Endometrial microvascular endothelial cells (primary cell): Measurements from ENCODE around the gene MIB1. TPM values are rescaled to one million over a fixed set of nuclear protein-coding genes. Genes with fewer than 3 reads are reported as not detected.
"Not testable (repeated sequence)": the region's sequence is repeated elsewhere in the genome, so short reads cannot be mapped to it uniquely, and the experiment has no call there.

ENCODE experiments used
- in situ Hi-C: cut with HindIII; loops from 2 replicates; pipeline ENCODE4 v1.10.0; 2017; ENCODE audit warnings: low sequenced_read_pairs, low pct_unique_long_range_greater_than_20kb; ENCODE audit errors: inconsistent ontology term
- total RNA-seq: library from RNA; depleted of rRNA; stranded (reverse); fragments of >200 nt; gene quantifications from one replicate; pipeline ENCODE4 v1.2.3, GENCODE V29; 2015; ENCODE audit errors: inconsistent ontology term

The MIB1 gene
- total RNA-seq, 1 donor from 2014 or later, result 25.6 TPM

- in situ Hi-C loops, result no loop called here
Measured at GRCh38 chr18:21741562-21742314, 1.1 kb downstream of the MIB1 start.

DNA sequence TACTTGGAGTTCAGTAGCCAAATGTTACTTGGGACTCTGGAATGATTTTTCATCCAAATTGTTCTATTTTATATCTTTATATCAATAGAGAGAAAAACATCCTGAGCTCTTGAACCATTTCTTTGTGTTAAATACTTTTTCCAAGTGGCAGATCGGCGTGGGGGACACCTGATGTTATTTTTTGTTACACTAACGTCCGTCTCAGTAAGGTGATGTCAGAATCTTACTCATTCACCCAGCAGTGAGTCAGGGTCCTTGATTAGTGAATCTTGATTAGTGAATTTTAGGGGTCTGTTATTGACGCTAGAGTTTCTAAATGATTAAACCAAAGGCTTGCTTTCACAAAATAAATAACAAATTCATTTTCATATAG lies 1.7 kb downstream of the MIB1 start:
- in situ Hi-C loops, result no loop called here

GRCh38 chr18:21743166-21743832 lies 2.7 kb downstream of the MIB1 start:
- in situ Hi-C loops, result no loop called here

DNA sequence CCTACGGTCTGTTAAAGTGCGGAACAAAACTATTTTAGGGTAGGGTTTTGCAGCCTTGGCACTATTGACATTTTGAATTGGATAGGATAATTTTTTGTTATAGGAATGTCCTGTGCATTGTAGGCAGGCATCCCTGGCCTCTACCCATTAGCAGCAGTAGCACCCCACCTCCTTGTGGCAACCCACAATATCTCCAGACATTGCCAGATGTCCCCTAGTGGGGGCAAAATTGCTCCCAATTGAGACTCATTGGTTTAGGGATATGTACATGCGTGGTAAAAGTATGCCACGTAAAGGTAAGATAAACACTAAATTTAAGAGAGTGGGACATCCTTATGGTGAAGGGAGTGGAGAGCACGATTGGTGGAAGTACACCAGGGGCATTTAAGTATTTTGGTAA lies 4.6 kb downstream of the MIB1 start:
- in situ Hi-C loops, result no loop called here

DNA sequence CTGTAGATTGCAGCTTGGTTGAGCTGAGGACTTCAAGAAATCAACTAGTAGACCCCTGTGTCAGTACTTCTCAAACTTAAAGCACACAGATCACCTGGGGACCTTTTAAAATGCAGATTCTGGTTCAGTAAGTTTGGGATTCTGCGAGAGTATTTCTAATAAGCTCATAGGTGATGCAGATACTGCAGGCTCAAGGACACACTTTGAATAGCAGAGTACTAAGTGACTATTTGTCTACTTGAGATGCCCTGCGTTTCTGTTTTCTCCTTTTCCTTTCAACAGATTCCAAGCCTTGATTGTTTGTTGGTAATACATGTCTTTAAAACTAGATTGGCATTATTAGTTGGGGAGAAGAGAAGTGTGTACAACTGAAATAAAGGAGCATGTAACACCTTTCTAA lies 6.7 kb downstream of the MIB1 start:
- in situ Hi-C loops, result no loop called here

- in situ Hi-C loops, result no loop called here
Measured at GRCh38 chr18:21747764-21748693, 7.4 kb downstream of the MIB1 start.

- in situ Hi-C loops, result no loop called here
Measured at GRCh38 chr18:21757833-21758232, 17.2 kb downstream of the MIB1 start.

DNA sequence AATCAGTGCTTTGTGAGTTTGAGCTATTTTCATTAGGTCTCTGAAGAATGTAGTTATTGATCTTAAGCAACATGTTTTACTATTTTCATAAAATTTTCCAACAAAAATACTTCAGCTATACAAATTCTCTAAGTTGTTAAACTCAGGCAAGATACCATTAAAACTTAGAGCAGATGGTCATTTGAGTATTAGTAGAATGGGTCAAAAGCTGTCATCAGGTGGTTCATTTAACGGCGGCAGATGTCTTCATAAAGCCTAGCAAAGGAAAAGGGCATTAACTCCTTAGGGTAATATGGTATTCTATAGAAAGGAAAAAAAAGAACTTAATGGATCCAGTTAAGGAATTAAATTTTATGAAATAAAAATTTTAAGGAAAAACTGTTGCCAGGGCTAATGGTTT lies 19.2 kb downstream of the MIB1 start:
- in situ Hi-C loops, result no loop called here

DNA sequence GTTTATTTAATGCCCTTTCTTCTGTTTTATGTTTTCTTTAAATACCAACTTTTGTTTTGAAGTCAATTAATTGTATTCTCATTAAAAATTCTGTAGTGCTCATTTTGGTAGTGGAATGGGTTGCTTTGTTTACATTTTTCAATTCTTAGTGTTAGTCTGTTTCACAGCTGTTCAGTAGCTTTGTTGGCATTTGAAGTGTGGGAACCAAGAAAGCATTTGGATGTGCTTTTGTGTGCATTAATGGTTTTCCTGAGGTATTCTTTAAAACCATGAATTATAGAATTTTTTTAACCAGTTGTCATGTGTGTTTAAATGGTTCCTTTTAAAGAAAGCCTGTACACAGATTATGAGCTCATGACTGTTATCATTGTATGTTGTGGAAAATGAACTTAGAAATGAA lies 19.7 kb downstream of the MIB1 start:
- in situ Hi-C loops, result no loop called here

GRCh38 chr18:21761471-21762115 lies 21.0 kb downstream of the MIB1 start:
- in situ Hi-C loops, result no loop called here

DNA sequence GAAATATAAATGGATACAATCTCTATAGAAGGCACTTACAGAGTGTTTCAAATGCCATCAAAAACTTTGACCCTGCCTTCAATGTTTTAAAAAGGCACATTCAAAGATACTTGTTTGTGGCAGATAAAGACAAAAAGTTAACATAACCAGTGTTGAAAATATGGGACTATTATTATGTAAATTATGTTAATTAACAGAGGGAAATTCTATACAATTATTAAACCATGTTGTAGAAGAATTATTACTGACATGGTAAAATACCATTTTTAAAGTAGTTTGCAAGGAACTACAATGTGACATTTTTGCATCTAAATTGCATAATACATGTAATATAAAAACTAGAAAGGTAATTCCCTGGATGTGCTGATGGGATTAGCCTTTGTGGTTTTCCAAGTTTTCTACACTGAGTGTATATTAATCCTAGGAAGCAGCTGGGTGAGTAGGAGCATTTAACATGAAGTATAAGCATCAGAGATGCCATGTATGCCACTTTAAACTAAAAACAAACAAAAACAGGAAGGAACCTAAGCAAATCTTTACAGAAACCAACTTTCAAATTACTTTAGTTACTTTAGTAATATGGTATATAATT lies 21.7 kb downstream of the MIB1 start:
- in situ Hi-C loops, result no loop called here

DNA sequence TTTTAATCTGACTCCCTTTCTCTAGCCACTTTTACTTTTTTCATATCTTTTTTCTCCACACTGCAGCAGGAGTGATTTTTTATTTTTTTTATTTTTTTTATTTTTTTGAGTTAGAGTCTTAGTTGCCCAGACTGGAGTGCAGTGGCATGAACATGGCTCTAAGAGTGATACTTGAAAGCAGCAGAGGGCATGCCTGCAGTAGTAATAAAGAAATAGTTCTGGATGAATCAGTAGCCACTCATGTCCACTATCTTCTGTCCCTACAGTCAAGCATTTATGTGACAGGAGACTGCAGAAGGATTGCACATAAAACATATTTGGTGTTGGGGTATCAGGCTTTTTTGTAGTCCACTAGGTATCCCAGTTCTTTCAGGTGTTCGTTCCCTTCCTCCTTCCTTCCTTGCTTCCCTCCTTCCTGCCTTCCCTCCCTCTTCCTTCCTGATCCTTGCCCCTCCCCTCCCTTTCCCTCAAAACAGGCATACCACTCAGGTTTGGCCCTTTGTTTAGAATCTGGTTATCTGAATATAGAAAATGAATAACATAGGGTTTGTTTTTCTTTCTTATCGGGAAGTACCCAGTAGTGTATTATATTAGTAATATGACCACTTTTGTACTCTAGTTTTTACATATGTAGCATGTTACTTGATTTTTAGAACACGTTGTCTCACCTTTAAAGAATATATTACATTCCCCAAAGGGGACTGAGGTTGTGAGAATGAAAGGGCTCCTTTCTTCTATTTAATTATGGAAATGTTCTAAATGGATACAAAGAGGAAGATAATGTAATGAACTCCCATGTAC lies 23.5 kb downstream of the MIB1 start:
- in situ Hi-C loops, result no loop called here

- in situ Hi-C loops, result no loop called here
Measured at GRCh38 chr18:21769206-21769605, 28.6 kb downstream of the MIB1 start.

GRCh38 chr18:21774722-21775121 lies 34.1 kb downstream of the MIB1 start:
- in situ Hi-C loops, result no loop called here

DNA sequence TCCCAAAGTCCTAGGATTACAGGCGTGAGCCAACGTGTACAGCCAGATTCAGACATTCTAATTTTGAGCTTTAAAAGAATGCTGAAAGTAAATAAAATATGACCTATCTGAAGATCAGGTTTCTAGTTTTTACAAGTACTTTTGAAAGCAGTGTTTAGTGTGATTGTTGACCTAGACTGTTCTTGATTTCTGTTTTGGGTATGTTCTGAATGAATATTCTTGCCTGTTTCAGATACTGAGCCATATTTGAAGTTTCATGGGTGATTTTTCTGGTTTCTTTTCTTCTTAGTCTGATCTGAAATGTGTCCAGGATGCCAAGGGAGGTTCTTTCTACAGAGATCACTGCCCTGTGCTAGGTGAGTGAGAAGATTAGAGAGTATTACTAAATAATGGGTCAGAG lies 37.2 kb downstream of the MIB1 start:
- in situ Hi-C loops, result no loop called here

DNA sequence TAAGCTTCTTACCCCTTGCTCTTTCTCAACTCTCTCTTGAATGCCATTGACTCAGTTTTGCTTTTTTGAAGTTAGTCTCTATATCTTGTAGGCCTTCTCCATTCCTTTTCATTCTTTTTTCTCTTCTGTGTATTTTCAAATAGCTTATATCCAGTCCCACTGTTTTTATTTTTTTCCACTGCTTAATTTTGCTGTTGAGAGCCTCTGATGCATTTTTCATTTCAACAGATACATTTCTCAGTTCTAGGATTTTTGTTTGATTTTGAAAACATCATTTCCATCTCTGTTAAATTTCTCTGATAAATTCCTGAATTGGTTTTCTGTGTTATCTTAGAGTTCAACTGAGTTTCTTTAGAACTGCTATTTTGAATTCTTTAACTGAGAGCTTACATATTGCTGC lies 45.9 kb downstream of the MIB1 start:
- in situ Hi-C loops, result no loop called here

DNA sequence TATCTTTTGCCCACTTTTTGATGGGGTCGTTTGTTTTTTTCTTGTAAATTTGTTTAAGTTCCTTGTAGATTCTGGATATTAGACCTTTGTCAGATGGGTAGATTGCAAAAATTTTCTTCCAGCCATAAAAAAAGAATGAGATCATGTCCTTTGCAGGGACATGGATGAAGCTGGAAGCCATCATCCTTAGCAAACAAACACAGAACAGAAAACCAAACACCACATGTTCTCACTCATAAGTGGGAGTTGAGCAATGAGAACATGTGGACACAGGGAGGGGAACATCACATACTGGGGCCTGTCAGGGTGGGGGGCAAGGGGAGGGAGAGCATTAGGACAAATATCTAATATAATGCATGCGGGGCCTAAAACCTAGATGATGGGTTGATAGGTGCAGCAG lies 55.5 kb downstream of the MIB1 start:
- in situ Hi-C loops, result not testable (repeated sequence)

DNA sequence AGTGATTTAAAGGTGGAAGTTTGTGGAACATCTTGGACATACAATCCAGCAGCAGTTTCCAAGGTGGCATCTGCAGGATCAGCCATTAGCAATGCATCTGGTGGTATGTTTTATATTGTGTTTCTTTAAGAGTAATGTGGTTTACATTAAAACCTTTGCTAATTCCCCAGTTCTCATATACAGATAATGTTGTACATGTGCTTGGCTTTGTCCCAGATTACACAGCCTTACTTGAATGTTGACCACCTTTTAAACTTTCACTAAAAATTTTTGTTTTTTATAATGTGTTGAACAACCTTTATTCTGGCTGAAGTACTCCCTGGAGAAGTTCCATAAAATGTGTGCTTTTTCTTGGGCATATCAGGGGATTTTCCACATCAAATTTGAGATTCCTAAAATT lies 57.5 kb downstream of the MIB1 start:
- in situ Hi-C loops, result no loop called here
